K562 (cell line): ENCODE results near the gene MXD3. TPM values are rescaled to one million over a fixed set of nuclear protein-coding genes. Genes with fewer than 3 reads are reported as not detected.

Source experiments
- BDP1 ChIP-seq: IDR thresholded peaks from 3 replicates; pipeline ENCODE4 v1.6.1; 2011; ENCODE audit not compliant: insufficient read length, insufficient read depth
- BRF1 ChIP-seq: IDR thresholded peaks from 3 replicates; pipeline ENCODE4 v1.6.1; 2011; ENCODE audit warnings: borderline replicate concordance, mild to moderate bottlenecking; ENCODE audit not compliant: insufficient read length; ENCODE audit errors: extremely low read depth
- COPS2 ChIP-seq: fragments of 450-650 bp; conservative IDR thresholded peaks from 2 replicates; pipeline ENCODE4 v1.6.1; 2016; ENCODE audit warnings: mild to moderate bottlenecking, moderate library complexity
- GTF2A2 ChIP-seq: IDR thresholded peaks from 2 replicates; pipeline ENCODE4 v1.6.1; 2016; ENCODE audit warnings: mild to moderate bottlenecking, missing genetic modification characterization, missing compliant biosample characterization
- HDGF ChIP-seq: fragments of 450-650 bp; IDR thresholded peaks from 2 replicates; pipeline ENCODE4 v1.6.1; 2016
- L3MBTL2 ChIP-seq: fragments of 450-650 bp; IDR thresholded peaks from 2 replicates; pipeline ENCODE4 v1.6.1; 2016; ENCODE audit warnings: mild to moderate bottlenecking, moderate library complexity
- LARP7 ChIP-seq: fragments of 450-650 bp; IDR thresholded peaks from 2 replicates; pipeline ENCODE4 v1.6.1; 2016
- MIER1 ChIP-seq: fragments of 450-650 bp; IDR thresholded peaks from 2 replicates; pipeline ENCODE4 v1.6.1; 2016; ENCODE audit warnings: antibody characterized with exemption, mild to moderate bottlenecking, low read depth
- SNIP1 ChIP-seq: fragments of 450-650 bp; IDR thresholded peaks from 2 replicates; pipeline ENCODE4 v1.7.1; 2017; ENCODE audit warnings: low read depth, mild to moderate bottlenecking
- SPI1 ChIP-seq: IDR thresholded peaks from 2 replicates; pipeline ENCODE4 v1.6.1; 2011; ENCODE audit warnings: low read depth, low read length, control low read depth, borderline replicate concordance
- STAT5B ChIP-seq: fragments of 250-450 bp; sonication (Bioruptor Pico); IDR thresholded peaks from 2 replicates; pipeline ENCODE4 v1.8.0; 2021; ENCODE audit warnings: mild to moderate bottlenecking, inconsistent platforms
- XRCC3 ChIP-seq: fragments of 450-650 bp; IDR thresholded peaks from 2 replicates; pipeline ENCODE4 v1.6.1; 2017; ENCODE audit warnings: mild to moderate bottlenecking, moderate library complexity
- XRCC5 ChIP-seq: fragments of 200-400 bp; formaldehyde crosslinking; IDR thresholded peaks from 2 replicates; pipeline ENCODE4 v1.6.1; 2017; ENCODE audit warnings: low read depth, mild to moderate bottlenecking, low read length
- ZNF445 ChIP-seq: fragments of 250-450 bp; sonication (Bioruptor Pico); IDR thresholded peaks from 2 replicates; pipeline ENCODE4 v1.4.0; 2020; ENCODE audit warnings: low read depth, mild to moderate bottlenecking, moderate library complexity
- ZNF79 ChIP-seq: fragments of 250-450 bp; sonication (Bioruptor Pico); IDR thresholded peaks from 2 replicates; pipeline ENCODE4 v1.4.0; 2020; ENCODE audit warnings: low read depth, mild to moderate bottlenecking, moderate library complexity
- polyA plus RNA-seq, 8 experiments: library from polyadenylated mRNA; depleted of rRNA in 4 of 8; stranded (reverse) in 5 of 8; unstranded in 3 of 8; fragments of >200 nt; fragmentation: Nextera tagmentation in 2 of 8; fragmentation: Illumina TruSeq in 1 of 8; extraction: Ambion mirVana in 2 of 8; extraction: Trizol in 1 of 8; gene quantifications; 2 replicates each; pipeline versions ENCODE4 v1.2.1 to v1.2.3, GENCODE V29; 2011 to 2014; ENCODE audit warnings: inconsistent platforms in 1 of 8, missing spikeins in 1 of 8
- total RNA-seq, 7 experiments: library from RNA; depleted of rRNA in 6 of 7; stranded (reverse); fragments of >200 nt in 6 of 7; fragmentation: Illumina TruSeq in 2 of 7; extraction: Trizol in 2 of 7; gene quantifications; 2 replicates each; pipeline versions ENCODE4 v1.2.1 to v1.2.3, GENCODE V29; 2011 to 2021; ENCODE audit warnings: low replicate concordance in 1 of 7
- TF ChIP-seq, protein P1 (sequence below): fragments of 450-650 bp; IDR thresholded peaks from 2 replicates; pipeline ENCODE4 v1.6.1; 2016; ENCODE audit warnings: mild to moderate bottlenecking, moderate library complexity

MXD3 gene
- total and polyA plus RNA-seq, 9 of the 15 experiments (the other 6 are each of a cell fraction or from before 2014, with no cell fraction given) = 0.28 to 24.8 (median 4.5) TPM

DNA sequence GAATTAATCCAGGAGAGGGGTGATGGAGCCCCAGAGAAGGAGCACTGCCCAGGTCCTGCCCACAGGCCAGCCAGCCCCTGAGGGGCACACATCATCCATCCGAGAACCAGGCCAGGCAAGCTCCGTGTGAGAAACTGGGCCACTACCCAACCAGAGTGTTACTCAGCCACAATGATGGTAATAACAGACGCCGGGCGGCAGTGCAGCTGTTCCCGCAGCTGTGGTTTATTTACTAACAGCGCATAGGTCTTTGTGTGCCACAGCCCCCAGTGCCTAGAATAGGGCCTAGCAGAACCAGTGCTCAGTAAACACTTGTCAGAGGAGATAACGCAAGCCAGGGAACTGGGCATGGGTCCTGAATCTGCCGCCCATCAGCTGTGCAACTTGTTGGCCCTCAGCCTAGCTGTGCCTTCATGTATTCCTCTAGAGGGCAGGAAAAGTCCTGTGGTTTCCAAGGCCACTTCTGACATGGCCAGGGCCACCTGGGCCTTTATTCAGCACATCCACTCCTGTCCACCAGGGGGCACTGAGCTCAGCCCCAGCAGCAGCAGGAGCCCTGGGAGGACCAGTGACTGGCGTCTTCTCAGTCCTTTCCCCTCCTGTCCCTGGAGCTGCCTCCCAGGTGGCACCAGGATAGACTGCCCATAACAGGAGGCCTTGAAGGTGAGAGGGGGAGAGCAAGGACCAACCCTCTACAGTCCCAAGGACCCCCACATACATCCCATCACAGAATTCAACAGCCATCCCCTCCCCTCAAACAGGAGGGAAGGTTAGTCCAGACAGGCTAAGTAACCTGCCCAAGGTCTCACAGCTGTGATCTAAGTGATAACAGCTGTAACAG, 2.1 kb downstream of the MXD3 start (continued):
- TF ChIP-seq, protein P1, sequence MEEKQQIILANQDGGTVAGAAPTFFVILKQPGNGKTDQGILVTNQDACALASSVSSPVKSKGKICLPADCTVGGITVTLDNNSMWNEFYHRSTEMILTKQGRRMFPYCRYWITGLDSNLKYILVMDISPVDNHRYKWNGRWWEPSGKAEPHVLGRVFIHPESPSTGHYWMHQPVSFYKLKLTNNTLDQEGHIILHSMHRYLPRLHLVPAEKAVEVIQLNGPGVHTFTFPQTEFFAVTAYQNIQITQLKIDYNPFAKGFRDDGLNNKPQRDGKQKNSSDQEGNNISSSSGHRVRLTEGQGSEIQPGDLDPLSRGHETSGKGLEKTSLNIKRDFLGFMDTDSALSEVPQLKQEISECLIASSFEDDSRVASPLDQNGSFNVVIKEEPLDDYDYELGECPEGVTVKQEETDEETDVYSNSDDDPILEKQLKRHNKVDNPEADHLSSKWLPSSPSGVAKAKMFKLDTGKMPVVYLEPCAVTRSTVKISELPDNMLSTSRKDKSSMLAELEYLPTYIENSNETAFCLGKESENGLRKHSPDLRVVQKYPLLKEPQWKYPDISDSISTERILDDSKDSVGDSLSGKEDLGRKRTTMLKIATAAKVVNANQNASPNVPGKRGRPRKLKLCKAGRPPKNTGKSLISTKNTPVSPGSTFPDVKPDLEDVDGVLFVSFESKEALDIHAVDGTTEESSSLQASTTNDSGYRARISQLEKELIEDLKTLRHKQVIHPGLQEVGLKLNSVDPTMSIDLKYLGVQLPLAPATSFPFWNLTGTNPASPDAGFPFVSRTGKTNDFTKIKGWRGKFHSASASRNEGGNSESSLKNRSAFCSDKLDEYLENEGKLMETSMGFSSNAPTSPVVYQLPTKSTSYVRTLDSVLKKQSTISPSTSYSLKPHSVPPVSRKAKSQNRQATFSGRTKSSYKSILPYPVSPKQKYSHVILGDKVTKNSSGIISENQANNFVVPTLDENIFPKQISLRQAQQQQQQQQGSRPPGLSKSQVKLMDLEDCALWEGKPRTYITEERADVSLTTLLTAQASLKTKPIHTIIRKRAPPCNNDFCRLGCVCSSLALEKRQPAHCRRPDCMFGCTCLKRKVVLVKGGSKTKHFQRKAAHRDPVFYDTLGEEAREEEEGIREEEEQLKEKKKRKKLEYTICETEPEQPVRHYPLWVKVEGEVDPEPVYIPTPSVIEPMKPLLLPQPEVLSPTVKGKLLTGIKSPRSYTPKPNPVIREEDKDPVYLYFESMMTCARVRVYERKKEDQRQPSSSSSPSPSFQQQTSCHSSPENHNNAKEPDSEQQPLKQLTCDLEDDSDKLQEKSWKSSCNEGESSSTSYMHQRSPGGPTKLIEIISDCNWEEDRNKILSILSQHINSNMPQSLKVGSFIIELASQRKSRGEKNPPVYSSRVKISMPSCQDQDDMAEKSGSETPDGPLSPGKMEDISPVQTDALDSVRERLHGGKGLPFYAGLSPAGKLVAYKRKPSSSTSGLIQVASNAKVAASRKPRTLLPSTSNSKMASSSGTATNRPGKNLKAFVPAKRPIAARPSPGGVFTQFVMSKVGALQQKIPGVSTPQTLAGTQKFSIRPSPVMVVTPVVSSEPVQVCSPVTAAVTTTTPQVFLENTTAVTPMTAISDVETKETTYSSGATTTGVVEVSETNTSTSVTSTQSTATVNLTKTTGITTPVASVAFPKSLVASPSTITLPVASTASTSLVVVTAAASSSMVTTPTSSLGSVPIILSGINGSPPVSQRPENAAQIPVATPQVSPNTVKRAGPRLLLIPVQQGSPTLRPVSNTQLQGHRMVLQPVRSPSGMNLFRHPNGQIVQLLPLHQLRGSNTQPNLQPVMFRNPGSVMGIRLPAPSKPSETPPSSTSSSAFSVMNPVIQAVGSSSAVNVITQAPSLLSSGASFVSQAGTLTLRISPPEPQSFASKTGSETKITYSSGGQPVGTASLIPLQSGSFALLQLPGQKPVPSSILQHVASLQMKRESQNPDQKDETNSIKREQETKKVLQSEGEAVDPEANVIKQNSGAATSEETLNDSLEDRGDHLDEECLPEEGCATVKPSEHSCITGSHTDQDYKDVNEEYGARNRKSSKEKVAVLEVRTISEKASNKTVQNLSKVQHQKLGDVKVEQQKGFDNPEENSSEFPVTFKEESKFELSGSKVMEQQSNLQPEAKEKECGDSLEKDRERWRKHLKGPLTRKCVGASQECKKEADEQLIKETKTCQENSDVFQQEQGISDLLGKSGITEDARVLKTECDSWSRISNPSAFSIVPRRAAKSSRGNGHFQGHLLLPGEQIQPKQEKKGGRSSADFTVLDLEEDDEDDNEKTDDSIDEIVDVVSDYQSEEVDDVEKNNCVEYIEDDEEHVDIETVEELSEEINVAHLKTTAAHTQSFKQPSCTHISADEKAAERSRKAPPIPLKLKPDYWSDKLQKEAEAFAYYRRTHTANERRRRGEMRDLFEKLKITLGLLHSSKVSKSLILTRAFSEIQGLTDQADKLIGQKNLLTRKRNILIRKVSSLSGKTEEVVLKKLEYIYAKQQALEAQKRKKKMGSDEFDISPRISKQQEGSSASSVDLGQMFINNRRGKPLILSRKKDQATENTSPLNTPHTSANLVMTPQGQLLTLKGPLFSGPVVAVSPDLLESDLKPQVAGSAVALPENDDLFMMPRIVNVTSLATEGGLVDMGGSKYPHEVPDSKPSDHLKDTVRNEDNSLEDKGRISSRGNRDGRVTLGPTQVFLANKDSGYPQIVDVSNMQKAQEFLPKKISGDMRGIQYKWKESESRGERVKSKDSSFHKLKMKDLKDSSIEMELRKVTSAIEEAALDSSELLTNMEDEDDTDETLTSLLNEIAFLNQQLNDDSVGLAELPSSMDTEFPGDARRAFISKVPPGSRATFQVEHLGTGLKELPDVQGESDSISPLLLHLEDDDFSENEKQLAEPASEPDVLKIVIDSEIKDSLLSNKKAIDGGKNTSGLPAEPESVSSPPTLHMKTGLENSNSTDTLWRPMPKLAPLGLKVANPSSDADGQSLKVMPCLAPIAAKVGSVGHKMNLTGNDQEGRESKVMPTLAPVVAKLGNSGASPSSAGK = no peak
- TF ChIP-seq MIER1 (no peak), XRCC3 (no peak), LARP7 (no peak), HDGF (no peak), GTF2A2 (tag) (no peak), STAT5B (CRISPR knock-in tag) (no peak), BDP1 (no peak), XRCC5 (peak; percentile 97), BRF1 (no peak), COPS2 (no peak), L3MBTL2 (no peak), SNIP1 (no peak), ZNF445 (no peak), ZNF79 (CRISPR knock-in tag) (no peak), SPI1 (no peak)
